ENCODE results near the gene SEMA6C. TPM values are rescaled to one million over a fixed set of nuclear protein-coding genes. Genes with fewer than 3 reads are reported as not detected.
A peak's percentile ranks its signal among the peaks of the same experiment; 100 is the strongest.

SEMA6C gene
- total and polyA plus RNA-seq, 4 donors, result 1.4 to 1.5 (median 1.4) TPM

GRCh38 chr1:151156515-151156819 lies 10.0 kb upstream of the SEMA6C start, which contains the start of gene TNFAIP8L2 (continued):
- TF ChIP-seq FOXA2 (IDR thresholded peaks at IDR 0.05) (no peak), GABPA (IDR thresholded peaks at IDR 0.05 in 1 of 2, conservative IDR thresholded peaks at IDR 0.05 in 1 of 2) (no peak)

DNA sequence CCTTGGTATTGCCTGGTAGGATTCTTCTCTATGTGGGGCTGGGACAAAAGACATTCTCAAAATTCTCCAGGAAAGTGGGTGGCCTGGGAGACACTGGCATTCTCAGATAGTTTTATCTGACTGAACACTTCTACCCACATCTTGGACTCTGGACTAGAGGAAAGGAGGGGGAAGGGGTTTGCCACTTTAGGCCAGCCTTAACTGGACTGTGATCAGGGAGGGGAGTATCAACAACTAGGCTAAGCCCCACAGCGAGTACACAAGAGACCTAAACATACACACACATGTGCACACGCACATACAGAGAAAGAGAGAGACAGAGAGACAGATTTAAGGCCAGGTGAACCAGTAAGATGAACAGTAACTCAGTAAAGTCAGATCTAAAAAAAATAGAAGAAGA lies 1.2 kb upstream of the SEMA6C start:
- peak overlapping the region in 1 of 3 donors; percentile 65 for H3K4me3 ChIP-seq (ENCODE audit: low read depth in 1 of 3, low read length in 3 of 3)
- H3K9ac ChIP-seq (ENCODE audit: low read depth in 1 of 2, low read length in 2 of 2), result peak overlapping the region in 1 of 2 donors; percentile 12
- H3K27me3 ChIP-seq (ENCODE audit: control insufficient read depth in 4 of 4, insufficient read depth in 4 of 4, low read length in 3 of 4), result no peaks in the 10 kb centered on the region
- no peak for DNase-seq (ENCODE audit: low spot score)
- H3K4me1 ChIP-seq (ENCODE audit: control insufficient read depth in 4 of 4, insufficient read depth in 4 of 4, low read length in 3 of 4), result peaks cover 0 to 25% (median 16%) of the 10 kb centered on the region in 4 donors
- 50% methylated on average over 2 of the region's 2 CpGs for WGBS
- peak overlapping the region; percentile 40 to 75 for H3K27ac ChIP-seq (ENCODE audit: low read depth in 1 of 2, low read length in 2 of 2)
- H3K9me3 ChIP-seq (ENCODE audit: control insufficient read depth in 4 of 4, low read length in 3 of 4), result no peaks in the 10 kb centered on the region
- H3K36me3 ChIP-seq (ENCODE audit: control insufficient read depth in 4 of 4, insufficient read depth in 3 of 4, low read depth in 1 of 4, low read length in 3 of 4), result peaks cover 0 to 2% (median 0%) of the 10 kb centered on the region in 4 donors
- TF ChIP-seq NR2F2 (IDR thresholded peaks at IDR 0.05) (no peak), SP1 (IDR thresholded peaks at IDR 0.05) (peak; percentile 86), RXRA (IDR thresholded peaks at IDR 0.05) (no peak), FOXA2 (IDR thresholded peaks at IDR 0.05) (peak; percentile 8), HNF4G (IDR thresholded peaks at IDR 0.05) (peak; percentile 81), HNF4A (conservative IDR thresholded peaks at IDR 0.05) (peak; percentile 75 to 89), EGR1 (IDR thresholded peaks at IDR 0.05; ENCODE audit: low read depth in 2 of 2) (no peak), MAX (IDR thresholded peaks at IDR 0.05) (no peak), RAD21 (IDR thresholded peaks at IDR 0.05) (no peak), CTCF (IDR thresholded peaks at IDR 0.05; ENCODE audit: low read depth, low read length, missing input control) (no peak), YY1 (IDR thresholded peaks at IDR 0.05) (no peak), TAF1 (conservative IDR thresholded peaks at IDR 0.05) (no peak), GABPA (IDR thresholded peaks at IDR 0.05 in 1 of 2, conservative IDR thresholded peaks at IDR 0.05 in 1 of 2) (no peak), JUND (IDR thresholded peaks at IDR 0.05) (peak in 1 of 2 donors; percentile 39), REST (IDR thresholded peaks at IDR 0.05) (no peak), FOXA1 (IDR thresholded peaks at IDR 0.05) (no peak)
- TF ChIP-seq, protein P1, sequence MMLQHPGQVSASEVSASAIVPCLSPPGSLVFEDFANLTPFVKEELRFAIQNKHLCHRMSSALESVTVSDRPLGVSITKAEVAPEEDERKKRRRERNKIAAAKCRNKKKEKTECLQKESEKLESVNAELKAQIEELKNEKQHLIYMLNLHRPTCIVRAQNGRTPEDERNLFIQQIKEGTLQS (IDR thresholded peaks at IDR 0.05), result no peak
- TF ChIP-seq, protein P2, sequence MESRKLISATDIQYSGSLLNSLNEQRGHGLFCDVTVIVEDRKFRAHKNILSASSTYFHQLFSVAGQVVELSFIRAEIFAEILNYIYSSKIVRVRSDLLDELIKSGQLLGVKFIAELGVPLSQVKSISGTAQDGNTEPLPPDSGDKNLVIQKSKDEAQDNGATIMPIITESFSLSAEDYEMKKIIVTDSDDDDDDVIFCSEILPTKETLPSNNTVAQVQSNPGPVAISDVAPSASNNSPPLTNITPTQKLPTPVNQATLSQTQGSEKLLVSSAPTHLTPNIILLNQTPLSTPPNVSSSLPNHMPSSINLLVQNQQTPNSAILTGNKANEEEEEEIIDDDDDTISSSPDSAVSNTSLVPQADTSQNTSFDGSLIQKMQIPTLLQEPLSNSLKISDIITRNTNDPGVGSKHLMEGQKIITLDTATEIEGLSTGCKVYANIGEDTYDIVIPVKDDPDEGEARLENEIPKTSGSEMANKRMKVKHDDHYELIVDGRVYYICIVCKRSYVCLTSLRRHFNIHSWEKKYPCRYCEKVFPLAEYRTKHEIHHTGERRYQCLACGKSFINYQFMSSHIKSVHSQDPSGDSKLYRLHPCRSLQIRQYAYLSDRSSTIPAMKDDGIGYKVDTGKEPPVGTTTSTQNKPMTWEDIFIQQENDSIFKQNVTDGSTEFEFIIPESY (IDR thresholded peaks at IDR 0.05), result no peak

Data from liver (tissue), 9 donors.